Measurements from ENCODE around the gene TMPRSS15.

DNA sequence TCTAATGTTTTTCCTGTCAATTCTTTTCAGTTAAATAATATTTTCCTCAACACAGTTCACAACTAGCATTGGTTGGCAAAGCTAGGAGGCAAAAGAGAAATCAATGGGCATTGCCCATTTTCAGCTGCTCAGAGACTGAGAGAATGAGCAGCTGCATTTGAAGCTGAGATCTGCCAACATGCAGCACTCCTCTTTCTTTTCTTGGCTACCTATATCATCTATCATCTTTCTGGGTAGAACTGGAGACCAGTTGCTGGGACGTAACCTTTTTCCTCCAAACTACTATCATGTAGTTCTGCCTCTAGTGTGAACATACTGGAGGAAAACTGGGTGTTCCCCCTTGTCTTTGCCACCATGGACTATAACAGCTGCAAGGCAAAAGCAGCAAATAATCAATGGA is 136.1 kb downstream of the TMPRSS15 start:
- TF ChIP-seq, protein P1, sequence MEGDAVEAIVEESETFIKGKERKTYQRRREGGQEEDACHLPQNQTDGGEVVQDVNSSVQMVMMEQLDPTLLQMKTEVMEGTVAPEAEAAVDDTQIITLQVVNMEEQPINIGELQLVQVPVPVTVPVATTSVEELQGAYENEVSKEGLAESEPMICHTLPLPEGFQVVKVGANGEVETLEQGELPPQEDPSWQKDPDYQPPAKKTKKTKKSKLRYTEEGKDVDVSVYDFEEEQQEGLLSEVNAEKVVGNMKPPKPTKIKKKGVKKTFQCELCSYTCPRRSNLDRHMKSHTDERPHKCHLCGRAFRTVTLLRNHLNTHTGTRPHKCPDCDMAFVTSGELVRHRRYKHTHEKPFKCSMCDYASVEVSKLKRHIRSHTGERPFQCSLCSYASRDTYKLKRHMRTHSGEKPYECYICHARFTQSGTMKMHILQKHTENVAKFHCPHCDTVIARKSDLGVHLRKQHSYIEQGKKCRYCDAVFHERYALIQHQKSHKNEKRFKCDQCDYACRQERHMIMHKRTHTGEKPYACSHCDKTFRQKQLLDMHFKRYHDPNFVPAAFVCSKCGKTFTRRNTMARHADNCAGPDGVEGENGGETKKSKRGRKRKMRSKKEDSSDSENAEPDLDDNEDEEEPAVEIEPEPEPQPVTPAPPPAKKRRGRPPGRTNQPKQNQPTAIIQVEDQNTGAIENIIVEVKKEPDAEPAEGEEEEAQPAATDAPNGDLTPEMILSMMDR (conservative IDR thresholded peaks at IDR 0.05 in 1 of 2, IDR thresholded peaks at IDR 0.05 in 1 of 2; ENCODE audit: extremely low read depth in 1 of 2, insufficient read depth in 1 of 2, low read depth in 1 of 2, low read length in 2 of 2): no peak
- TF ChIP-seq EZH2 (IDR thresholded peaks at IDR 0.05; ENCODE audit: borderline replicate concordance, low read length): no peak
